ENCODE measurements around the gene HSBP1L1.

The HSBP1L1 gene

GRCh38 chr18:79964330-79965118, at the start of gene HSBP1L1:
Gene HSBP1L1 (plus strand): TSS chr18:79964643. CDS start chr18:79964736, 93 bp downstream.
- DNase-seq (ENCODE audit: low read depth, low spot score), result no peak
- H3K27me3 ChIP-seq (ENCODE audit: control insufficient read depth, insufficient read depth, low read length), result peaks cover 32% of the 10 kb centered on the region; the same call in 1 of the 2 replicates
- H3K36me3 ChIP-seq (ENCODE audit: control insufficient read depth, insufficient read depth, low read length), result no peaks in the 10 kb centered on the region
- H3K27ac ChIP-seq (ENCODE audit: low read length), result no peak within 1 kb of the TSS
- WGBS (ENCODE audit: insufficient coverage, insufficient read length), result no CpG with 5 or more reads among the region's 73 CpGs
- peaks cover 7% of the 10 kb centered on the region for H3K4me1 ChIP-seq (ENCODE audit: control insufficient read depth, insufficient read depth, low read length)
- H3K9me3 ChIP-seq (ENCODE audit: control insufficient read depth, insufficient read depth, low read length), result no peaks in the 10 kb centered on the region
- H3K4me3 ChIP-seq (ENCODE audit: low read length), result peak within 1 kb of the TSS; percentile 12; the same call in 1 of the 2 replicates

GRCh38 chr18:79915161-79916127, 49.0 kb upstream of the HSBP1L1 start:
- no peak overlapping the region for H3K27ac ChIP-seq (ENCODE audit: low read length)
- H3K27me3 ChIP-seq (ENCODE audit: control insufficient read depth, insufficient read depth, low read length), result no peaks in the 10 kb centered on the region
- no peak overlapping the region for H3K4me3 ChIP-seq (ENCODE audit: low read length)
- DNase-seq (ENCODE audit: low read depth, low spot score), result no peak
- no CpG with 5 or more reads among the region's 50 CpGs for WGBS (ENCODE audit: insufficient coverage, insufficient read length)
- H3K4me1 ChIP-seq (ENCODE audit: control insufficient read depth, insufficient read depth, low read length), result peaks cover 7% of the 10 kb centered on the region; the same call in 1 of the 2 replicates
- no peaks in the 10 kb centered on the region for H3K36me3 ChIP-seq (ENCODE audit: control insufficient read depth, insufficient read depth, low read length)
- no peaks in the 10 kb centered on the region for H3K9me3 ChIP-seq (ENCODE audit: control insufficient read depth, insufficient read depth, low read length)

- WGBS (ENCODE audit: insufficient coverage, insufficient read length), result no CpG with 5 or more reads among the region's 26 CpGs
- H3K4me1 ChIP-seq (ENCODE audit: control insufficient read depth, insufficient read depth, low read length), result 0 out of 2 replicates have a peak, but pooled peaks cover 4% of the 10 kb centered on the region
- no peaks in the 10 kb centered on the region for H3K27me3 ChIP-seq (ENCODE audit: control insufficient read depth, insufficient read depth, low read length)
- DNase-seq (ENCODE audit: low read depth, low spot score), result no peak
- H3K27ac ChIP-seq (ENCODE audit: low read length), result no peak overlapping the region
- no peaks in the 10 kb centered on the region for H3K36me3 ChIP-seq (ENCODE audit: control insufficient read depth, insufficient read depth, low read length)
- no peaks in the 10 kb centered on the region for H3K9me3 ChIP-seq (ENCODE audit: control insufficient read depth, insufficient read depth, low read length)
- H3K4me3 ChIP-seq (ENCODE audit: low read length), result no peak overlapping the region
Observed at GRCh38 chr18:79916128-79916494, 48.3 kb upstream of the HSBP1L1 start.

- H3K4me3 ChIP-seq (ENCODE audit: low read length), result no peak overlapping the region
- no peak overlapping the region for H3K27ac ChIP-seq (ENCODE audit: low read length)
- H3K4me1 ChIP-seq (ENCODE audit: control insufficient read depth, insufficient read depth, low read length), result 0 out of 2 replicates have a peak, but pooled peaks cover 2% of the 10 kb centered on the region
- no CpG with 5 or more reads among the region's 24 CpGs for WGBS (ENCODE audit: insufficient coverage, insufficient read length)
- H3K27me3 ChIP-seq (ENCODE audit: control insufficient read depth, insufficient read depth, low read length), result no peaks in the 10 kb centered on the region
- DNase-seq (ENCODE audit: low read depth, low spot score), result no peak
- H3K9me3 ChIP-seq (ENCODE audit: control insufficient read depth, insufficient read depth, low read length), result no peaks in the 10 kb centered on the region
- H3K36me3 ChIP-seq (ENCODE audit: control insufficient read depth, insufficient read depth, low read length), result no peaks in the 10 kb centered on the region
Observed at GRCh38 chr18:79916546-79917168, 47.8 kb upstream of the HSBP1L1 start.

- Histone ChIP-seq H3K27me3 (ENCODE audit: control insufficient read depth, insufficient read depth, low read length) (no peaks in the 10 kb centered on the region), H3K27ac (ENCODE audit: low read length) (no peak overlapping the region), H3K4me1 (ENCODE audit: control insufficient read depth, insufficient read depth, low read length) (0 out of 2 replicates have a peak, but pooled peaks cover 2% of the 10 kb centered on the region), H3K36me3 (ENCODE audit: control insufficient read depth, insufficient read depth, low read length) (no peaks in the 10 kb centered on the region), H3K9me3 (ENCODE audit: control insufficient read depth, insufficient read depth, low read length) (no peaks in the 10 kb centered on the region), H3K4me3 (ENCODE audit: low read length) (no peak overlapping the region)
- WGBS (ENCODE audit: insufficient coverage, insufficient read length), result no CpG with 5 or more reads among the region's 28 CpGs
- no peak for DNase-seq (ENCODE audit: low read depth, low spot score)
Observed at GRCh38 chr18:79917169-79917852, 47.1 kb upstream of the HSBP1L1 start.

GRCh38 chr18:79917853-79918614, 46.4 kb upstream of the HSBP1L1 start:
- Histone ChIP-seq H3K36me3 (ENCODE audit: control insufficient read depth, insufficient read depth, low read length) (no peaks in the 10 kb centered on the region), H3K27ac (ENCODE audit: low read length) (no peak overlapping the region), H3K4me3 (ENCODE audit: low read length) (no peak overlapping the region), H3K27me3 (ENCODE audit: control insufficient read depth, insufficient read depth, low read length) (no peaks in the 10 kb centered on the region), H3K4me1 (ENCODE audit: control insufficient read depth, insufficient read depth, low read length) (0 out of 2 replicates have a peak, but pooled peaks cover 2% of the 10 kb centered on the region), H3K9me3 (ENCODE audit: control insufficient read depth, insufficient read depth, low read length) (no peaks in the 10 kb centered on the region)
- no peak for DNase-seq (ENCODE audit: low read depth, low spot score)
- no CpG with 5 or more reads among the region's 25 CpGs for WGBS (ENCODE audit: insufficient coverage, insufficient read length)

GRCh38 chr18:79918615-79919011, 45.8 kb upstream of the HSBP1L1 start:
- Histone ChIP-seq H3K4me1 (ENCODE audit: control insufficient read depth, insufficient read depth, low read length) (0 out of 2 replicates have a peak, but pooled peaks cover 2% of the 10 kb centered on the region), H3K9me3 (ENCODE audit: control insufficient read depth, insufficient read depth, low read length) (no peaks in the 10 kb centered on the region), H3K27ac (ENCODE audit: low read length) (no peak overlapping the region), H3K36me3 (ENCODE audit: control insufficient read depth, insufficient read depth, low read length) (no peaks in the 10 kb centered on the region), H3K4me3 (ENCODE audit: low read length) (no peak overlapping the region), H3K27me3 (ENCODE audit: control insufficient read depth, insufficient read depth, low read length) (no peaks in the 10 kb centered on the region)
- DNase-seq (ENCODE audit: low read depth, low spot score), result no peak
- no CpG with 5 or more reads among the region's 20 CpGs for WGBS (ENCODE audit: insufficient coverage, insufficient read length)

GRCh38 chr18:79919089-79919488, 45.4 kb upstream of the HSBP1L1 start:
- Histone ChIP-seq H3K9me3 (ENCODE audit: control insufficient read depth, insufficient read depth, low read length) (no peaks in the 10 kb centered on the region), H3K4me3 (ENCODE audit: low read length) (no peak overlapping the region), H3K27ac (ENCODE audit: low read length) (no peak overlapping the region), H3K36me3 (ENCODE audit: control insufficient read depth, insufficient read depth, low read length) (no peaks in the 10 kb centered on the region), H3K4me1 (ENCODE audit: control insufficient read depth, insufficient read depth, low read length) (0 out of 2 replicates have a peak, but pooled peaks cover 2% of the 10 kb centered on the region), H3K27me3 (ENCODE audit: control insufficient read depth, insufficient read depth, low read length) (no peaks in the 10 kb centered on the region)
- no peak for DNase-seq (ENCODE audit: low read depth, low spot score)
- no CpG with 5 or more reads among the region's 19 CpGs for WGBS (ENCODE audit: insufficient coverage, insufficient read length)
